HG03139 (cell line): ENCODE results near the gene AHCYL2.
"Not testable (repeated sequence)": the region's sequence is repeated elsewhere in the genome, so short reads cannot be mapped to it uniquely, and the experiment has no call there.

ENCODE experiments used
- ATAC-seq: cut with Tn5 transposase; IDR thresholded peaks from one replicate; pipeline ENCODE4 v1.9.1; 2021; ENCODE audit not compliant: unreplicated experiment

The AHCYL2 gene

GRCh38 chr7:129347330-129347729, 122.5 kb downstream of the AHCYL2 start:
- no peak for ATAC-seq

- ATAC-seq, result no peak
Observed at GRCh38 chr7:129348023-129348740, 123.4 kb downstream of the AHCYL2 start.

GRCh38 chr7:129351320-129351719, 126.5 kb downstream of the AHCYL2 start:
- no peak for ATAC-seq

GRCh38 chr7:129353104-129353503, 128.3 kb downstream of the AHCYL2 start:
- not testable (repeated sequence) for ATAC-seq

DNA sequence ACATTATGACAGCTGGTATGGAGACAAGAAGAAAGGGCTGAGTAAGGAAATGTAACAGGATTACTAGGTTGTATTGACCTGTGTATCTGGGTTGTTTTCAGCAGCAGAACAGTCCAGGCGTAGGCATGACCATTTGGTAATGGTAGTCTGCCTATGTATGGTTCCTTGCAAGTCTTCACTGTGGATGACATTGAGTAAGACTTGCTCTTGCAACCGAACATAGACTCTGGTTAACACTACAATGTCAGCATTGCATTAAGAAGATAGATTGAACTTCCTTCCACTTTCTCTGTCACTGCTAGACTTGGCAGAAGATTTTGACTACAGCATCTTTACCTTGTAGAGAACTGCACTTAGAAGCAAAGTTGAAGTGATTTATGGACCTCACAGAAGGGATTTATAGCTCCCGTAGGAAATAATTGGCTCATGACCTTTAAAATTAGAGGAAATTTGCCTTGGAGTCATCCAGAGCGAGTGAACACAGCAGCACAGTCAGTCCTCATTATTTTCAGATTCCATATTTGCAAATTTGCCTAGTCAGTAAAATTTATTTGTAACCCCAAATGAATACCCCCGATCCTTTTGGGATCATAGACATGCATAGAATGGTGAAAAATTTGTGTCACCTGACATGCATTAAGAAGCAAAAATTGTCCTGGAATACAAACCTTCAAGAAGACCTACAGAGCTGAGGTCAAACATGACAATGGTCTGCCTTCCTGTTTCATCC, 129.8 kb downstream of the AHCYL2 start:
- ATAC-seq, result no peak

- ATAC-seq, result no peak
Observed at GRCh38 chr7:129356176-129356575, 131.3 kb downstream of the AHCYL2 start.

DNA sequence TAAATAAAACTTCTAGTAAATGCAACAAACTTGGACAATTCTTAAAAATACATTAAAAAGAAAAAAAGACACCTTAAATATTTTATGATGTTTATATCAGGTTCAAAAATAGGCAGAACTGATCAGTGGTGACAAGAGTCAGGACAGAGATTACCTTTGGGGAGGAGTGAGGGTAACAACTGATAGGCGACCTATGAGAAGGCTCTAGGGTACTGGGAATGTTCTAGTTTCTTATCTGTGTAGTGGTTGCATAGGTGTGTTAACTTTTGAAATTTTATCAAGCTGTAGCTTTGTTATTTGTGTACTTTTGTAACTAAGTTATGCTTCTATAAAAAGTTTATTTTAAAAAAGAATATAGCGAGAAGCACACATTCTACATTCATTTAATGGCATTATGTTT, 134.3 kb downstream of the AHCYL2 start:
- ATAC-seq, result no peak

DNA sequence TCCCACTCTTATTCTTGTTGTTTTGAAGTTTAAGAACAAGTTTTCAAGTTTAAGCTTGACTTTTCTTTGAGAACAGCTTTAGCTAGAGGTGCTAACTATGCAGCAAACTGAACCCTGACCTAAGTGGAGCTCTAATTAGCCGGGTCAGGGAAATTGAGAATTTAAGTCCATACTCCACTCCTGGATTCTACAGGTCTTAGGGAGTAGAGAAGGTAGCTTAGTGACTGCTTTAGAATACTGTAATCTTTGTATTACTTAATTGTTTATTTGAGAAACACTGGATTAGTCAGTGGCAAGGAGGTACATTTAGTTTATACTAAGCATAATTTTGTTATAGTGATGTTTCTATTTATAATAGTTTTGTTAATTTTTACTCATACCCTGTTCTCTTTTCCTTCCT, 134.8 kb downstream of the AHCYL2 start:
- ATAC-seq, result no peak

- no peak for ATAC-seq
Observed at GRCh38 chr7:129361771-129362170, 136.9 kb downstream of the AHCYL2 start.

DNA sequence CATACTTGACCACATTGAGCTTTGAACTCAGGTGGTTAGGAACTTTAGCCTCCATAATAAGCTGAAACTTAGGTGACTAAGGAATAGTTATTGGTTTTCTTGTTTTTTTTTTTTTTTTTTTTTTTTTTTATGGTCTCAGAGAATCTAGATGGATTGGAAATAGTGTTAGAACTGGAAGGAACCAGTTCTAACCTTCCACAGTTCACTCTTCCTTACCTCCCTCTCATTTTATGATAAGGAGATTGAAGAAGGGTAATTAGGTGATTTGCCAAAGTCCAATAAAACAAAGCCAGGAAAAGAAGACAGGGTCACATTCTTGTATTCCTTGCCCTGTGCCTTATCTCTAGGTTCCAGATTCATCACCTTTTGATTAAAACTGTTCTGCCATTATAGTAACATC, 137.7 kb downstream of the AHCYL2 start:
- no peak for ATAC-seq

- ATAC-seq, result no peak
Observed at GRCh38 chr7:129367349-129367699, 142.5 kb downstream of the AHCYL2 start.

- peak; percentile 59 for ATAC-seq
Observed at GRCh38 chr7:129367700-129368388, 143.0 kb downstream of the AHCYL2 start.

DNA sequence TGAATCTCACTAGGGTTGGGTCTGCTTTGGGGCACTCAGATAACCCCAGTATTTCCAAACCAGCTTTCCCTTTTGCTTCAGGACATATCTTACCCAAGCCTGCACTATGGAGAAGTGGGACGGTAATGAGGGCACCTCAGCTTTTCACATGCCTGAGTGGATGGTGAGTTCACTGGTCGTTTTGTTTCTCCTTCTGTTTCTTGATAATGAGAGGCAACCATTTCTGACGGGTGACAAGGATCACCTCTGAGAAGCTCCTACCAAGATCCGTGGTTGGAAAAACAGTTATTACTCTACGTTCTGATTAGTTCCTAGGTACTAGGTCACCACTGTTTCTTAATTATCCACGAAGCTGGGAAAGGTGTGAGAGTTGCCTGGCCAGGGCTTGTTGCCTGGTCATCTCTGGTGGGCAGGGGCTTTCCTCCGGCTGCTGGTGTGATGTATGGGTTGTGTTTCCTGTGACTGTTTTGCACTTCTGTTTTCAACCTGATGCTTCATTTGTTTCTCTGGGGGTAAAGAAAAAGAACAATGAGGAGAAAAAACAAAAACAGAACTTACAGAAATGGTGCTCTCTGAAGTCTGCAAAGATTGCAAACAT, 143.7 kb downstream of the AHCYL2 start:
- peak; percentile 21 for ATAC-seq

- not testable (repeated sequence) for ATAC-seq
Observed at GRCh38 chr7:129369447-129369846, 144.6 kb downstream of the AHCYL2 start.

GRCh38 chr7:129370812-129371211, 146.0 kb downstream of the AHCYL2 start:
- ATAC-seq, result no peak

- ATAC-seq, result no peak
Observed at GRCh38 chr7:129371487-129371886, 146.7 kb downstream of the AHCYL2 start.

GRCh38 chr7:129373651-129374428, 149.0 kb downstream of the AHCYL2 start:
- no peak for ATAC-seq

DNA sequence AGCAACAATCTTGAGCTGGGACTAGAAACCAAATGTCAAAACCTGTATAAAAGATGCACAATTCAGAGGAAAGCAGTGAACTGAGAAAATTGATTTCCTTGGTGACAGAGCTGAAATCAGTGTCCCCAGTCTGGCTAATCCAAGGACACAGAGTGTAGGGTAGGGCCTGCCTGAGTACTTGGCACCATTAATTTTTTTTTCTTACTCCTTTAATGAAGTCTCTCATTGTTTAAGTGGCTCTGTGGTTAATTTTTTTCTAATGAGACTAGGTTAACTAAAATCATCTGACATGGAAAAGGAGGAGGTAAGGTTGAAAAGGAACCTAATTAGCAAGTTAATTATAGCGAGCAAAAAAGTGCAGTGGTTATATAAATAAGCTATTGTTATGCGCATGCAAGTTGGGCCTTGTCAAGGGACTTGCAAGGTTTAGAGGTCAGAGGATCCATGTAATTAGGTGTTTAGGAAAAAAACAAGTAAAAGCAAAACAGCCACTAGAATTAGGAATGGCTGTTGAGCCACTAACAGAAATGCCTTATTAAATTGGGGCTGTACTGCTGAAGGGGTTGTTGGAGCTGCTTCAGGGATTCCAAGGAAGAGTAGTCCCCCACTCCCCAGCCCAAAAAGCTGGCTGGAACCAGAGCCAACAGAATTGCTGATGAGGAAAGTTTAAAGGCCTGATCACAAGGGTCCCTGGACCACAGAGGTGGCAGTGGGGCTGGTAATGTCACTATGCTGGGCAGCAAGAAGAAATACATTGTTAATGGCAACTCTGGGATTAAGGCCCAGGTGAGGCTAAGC, 150.5 kb downstream of the AHCYL2 start:
- ATAC-seq, result no peak

DNA sequence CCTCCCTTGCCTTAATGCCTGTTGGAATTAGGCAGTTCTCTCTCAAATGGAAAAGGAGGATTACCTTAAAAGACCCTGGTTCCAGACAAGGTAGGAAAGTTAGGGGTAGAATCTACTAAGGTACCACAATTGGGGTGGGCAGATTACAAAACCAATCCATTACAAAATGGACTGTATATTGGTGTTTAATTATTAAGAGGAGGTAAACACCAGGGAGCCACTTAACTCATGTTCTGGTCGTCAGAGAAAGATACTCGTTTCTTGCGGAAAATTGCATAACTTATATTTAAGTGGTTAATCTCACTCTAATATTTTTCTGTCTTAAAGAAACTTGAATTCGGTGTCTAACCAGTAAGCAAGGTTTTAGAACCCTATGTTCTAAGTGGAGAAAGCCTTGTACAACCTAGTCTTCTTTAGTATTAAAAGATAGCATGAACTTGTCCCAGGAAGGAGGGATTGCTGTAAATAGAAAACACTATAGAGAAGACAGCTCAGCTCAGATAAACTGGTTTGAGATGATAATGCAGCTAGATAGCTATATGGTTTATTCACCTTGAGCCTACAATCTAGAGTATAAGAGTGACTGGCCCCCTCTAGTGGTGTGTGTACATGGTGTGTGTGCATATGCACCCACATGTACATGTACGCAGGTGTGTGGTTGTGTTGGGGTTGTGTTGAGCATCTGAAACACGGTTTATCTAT, 151.4 kb downstream of the AHCYL2 start:
- no peak for ATAC-seq
